HG02610 (cell line): ENCODE data around the gene HUNK.
"Not testable (repeated sequence)": the region's sequence is repeated elsewhere in the genome, so short reads cannot be mapped to it uniquely, and the experiment has no call there.

ENCODE experiments used
- ATAC-seq: cut with Tn5 transposase; IDR thresholded peaks from one replicate; pipeline ENCODE4 v1.9.1; 2021; ENCODE audit warnings: mild to moderate bottlenecking, moderate library complexity; ENCODE audit not compliant: unreplicated experiment

HUNK gene

DNA sequence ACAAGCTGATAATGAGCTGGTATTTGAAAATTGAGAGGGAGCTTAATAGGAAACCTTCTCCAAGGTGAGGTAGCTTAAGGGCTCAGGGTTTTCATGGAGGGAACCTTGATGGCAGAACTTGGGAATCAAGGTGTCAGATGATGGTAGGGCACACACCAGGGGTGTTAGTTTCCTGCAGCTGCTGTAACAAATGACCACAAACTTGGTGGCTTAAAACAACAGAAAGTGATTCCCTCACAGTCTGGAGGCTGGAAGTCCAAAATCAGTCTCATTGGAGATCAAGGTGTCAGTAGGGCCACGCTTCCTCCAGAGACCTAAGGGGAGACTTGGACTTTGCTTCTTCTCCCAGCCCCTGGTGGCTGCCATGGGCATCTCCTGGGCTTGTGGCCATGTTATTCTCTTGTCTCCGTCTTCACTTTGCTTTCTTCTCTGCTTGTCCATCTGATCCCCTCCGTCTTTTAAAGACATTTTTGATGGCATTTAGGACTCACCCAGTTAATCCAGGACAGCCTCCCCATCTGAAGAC lies 45.5 kb downstream of the HUNK start:
- ATAC-seq = no peak

DNA sequence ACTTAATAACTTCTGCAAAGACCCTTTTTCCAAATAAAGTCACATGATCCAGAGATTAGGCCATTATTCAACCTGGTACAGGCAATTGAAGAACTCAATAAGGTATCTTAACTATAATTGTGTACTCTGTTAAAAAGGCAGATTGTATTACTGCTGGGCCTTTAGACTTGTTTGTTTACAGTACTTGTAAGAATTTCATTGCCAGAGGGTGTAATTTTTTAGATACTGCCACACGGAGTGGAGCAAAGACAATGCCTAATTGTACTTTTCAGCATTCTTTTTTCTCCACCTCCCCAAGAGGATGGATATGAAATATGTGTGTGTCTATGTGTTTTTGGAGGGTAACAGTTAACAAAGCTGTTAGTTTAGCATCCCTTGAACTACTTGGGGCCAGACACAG lies 47.5 kb downstream of the HUNK start:
- no peak for ATAC-seq

DNA sequence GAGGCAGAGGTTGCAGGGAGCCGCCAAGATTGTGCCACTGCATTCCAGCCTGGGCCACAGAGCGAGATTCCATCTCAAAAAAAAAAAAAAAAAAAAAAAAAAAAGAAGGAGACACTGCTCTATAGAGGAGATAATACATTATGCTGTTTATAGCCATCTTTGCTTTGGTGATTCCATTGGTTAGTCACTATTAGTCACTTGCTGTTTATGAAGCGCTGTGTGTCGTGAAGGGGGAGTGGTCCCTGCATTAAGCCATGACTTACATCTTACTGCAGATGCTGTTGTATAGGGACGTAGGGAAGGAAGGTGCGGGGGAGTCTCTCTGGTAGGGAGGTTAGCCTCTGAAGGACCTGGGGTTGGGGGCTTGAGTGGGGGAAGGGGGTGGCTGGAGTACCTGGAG lies 48.3 kb downstream of the HUNK start:
- no peak for ATAC-seq

DNA sequence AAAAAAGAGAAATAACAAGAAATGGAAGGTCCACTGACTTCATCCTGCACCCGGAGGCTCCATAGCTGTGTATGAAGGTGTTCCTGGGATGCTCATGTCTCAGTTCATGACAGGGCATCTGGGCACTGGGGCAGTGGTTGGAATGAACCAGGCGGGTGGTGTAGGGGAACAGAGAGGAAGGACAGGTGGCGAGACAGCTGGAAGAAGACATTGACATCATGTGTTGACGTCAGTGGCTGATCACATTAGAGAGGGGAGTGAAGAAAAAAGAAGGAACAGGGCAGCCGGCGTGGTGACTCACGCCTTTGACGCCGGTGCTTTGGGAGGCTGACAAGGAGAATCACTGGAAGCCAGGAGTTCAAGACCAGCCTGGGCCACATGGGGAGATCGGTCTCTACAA lies 50.1 kb downstream of the HUNK start:
- ATAC-seq = no peak

DNA sequence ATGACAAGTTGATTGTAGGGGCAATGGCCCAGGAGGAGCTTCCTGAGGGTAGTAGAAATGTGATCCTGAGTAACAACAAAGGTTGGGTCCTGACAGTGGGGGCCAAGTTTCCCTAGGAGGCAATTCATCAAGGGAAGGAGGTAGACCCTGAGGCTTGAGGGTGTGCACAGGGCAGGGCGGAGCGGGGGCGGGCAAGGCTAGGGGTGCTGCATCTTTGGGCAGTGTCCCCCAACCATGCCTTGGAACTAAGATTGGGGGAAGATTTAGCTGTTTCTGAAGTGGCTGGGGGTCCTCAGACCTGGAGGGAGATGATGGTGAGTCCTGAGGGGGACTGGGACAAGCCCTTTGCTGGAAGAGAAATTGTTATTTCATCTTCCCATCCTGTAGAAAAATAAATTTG lies 50.9 kb downstream of the HUNK start:
- no peak for ATAC-seq

DNA sequence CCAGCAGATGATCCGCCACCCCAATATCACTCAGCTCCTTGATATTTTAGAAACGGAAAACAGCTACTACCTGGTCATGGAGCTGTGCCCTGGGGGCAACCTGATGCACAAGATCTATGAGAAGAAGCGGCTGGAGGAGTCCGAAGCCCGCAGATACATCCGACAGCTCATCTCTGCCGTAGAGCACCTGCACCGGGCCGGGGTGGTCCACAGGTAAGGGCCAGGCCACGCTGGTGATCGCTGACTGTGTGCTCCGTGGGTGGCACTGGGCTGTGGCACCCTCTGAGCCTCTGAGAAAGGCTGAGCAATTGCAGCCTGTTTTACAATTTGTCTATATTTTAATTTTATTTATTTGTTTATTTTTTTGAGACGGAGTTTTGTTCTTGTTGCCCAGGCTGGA lies 51.7 kb downstream of the HUNK start:
- ATAC-seq = no peak

DNA sequence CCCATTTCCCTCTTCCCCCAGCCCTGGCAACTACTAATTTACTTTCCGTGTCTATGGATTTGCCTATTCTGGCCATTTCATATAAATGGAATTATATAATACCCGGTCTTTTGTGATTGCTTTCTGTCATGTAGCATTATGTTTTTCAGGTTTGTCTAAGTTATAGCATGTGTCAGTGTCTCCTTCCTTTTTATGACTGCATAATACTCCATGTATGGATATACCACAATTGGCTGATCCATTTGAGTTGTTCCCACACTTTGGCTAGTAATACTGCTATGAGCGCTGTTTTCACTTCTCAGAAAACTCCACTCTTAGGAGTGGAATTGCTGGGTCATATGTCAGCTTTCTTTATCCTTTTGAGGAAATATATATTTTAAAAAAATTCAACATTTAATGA lies 53.7 kb downstream of the HUNK start:
- no peak for ATAC-seq

DNA sequence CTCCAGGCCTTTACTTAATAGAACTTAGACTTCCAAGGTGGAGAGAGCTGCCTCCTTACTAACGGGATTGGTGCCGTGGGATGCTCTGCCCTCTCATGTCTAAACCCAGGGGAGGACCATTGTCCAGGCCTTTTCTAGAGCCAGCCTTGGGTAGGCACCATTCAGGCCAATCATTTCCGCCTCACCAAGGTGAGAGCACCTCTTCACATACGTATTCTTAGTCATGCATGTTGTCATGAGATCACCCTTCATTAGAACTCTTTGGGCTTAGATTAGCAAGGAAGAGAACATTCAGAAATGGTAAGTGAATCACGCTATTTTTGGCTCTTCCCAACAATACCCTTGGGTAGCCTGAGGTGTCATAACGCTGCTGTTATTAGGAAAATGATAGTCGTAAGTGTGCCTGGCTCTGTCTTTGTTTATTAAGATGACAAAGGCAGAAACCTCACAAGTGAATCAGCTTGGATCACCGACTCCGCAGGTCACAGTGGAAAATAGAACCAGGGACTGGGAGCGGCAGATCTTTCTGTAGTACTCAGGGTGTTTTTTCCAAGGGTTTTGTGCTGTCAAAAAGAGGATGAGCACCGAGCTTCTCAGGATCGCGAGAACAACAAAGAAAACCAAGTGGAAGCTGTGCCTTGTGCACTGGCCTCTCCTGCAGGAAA lies 55.0 kb downstream of the HUNK start:
- no peak for ATAC-seq

DNA sequence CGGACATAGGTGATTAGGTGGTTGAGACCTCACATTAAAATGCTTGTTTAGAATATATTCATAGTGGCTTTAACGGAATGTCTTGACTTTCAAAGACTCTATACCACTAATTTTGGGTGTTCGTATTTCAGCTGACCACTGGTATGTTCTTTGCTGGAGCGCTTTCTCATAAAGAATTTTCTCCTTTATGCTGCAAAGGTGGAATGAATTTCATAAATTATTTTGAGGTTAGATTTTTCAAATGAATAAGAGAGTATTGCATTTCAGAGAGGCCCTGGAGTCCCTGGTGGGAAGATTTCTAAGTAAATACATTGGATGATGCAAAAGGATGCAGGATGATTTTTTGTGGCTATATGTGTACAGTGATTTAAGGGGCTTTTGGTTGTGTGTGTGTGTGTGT lies 55.8 kb downstream of the HUNK start:
- ATAC-seq = no peak

DNA sequence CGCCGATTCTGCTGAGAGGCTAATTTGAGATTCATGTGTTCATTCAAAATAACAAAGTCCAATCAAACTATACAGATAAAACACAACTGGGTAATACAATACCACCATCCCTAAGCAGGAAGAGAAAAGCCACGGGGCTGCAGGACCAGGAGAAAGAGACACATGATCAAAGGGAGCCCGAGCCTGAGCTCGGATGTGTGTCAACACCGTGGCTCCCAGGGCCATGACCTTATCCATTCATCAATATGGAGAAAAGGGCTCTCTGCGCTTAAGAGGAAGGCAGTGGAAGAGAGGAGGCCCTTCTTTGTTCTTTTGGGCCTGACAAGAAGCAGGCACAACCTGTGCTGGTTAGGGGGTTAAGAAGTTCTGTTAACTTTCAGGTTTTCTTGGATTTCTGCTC lies 56.7 kb downstream of the HUNK start:
- no peak for ATAC-seq

DNA sequence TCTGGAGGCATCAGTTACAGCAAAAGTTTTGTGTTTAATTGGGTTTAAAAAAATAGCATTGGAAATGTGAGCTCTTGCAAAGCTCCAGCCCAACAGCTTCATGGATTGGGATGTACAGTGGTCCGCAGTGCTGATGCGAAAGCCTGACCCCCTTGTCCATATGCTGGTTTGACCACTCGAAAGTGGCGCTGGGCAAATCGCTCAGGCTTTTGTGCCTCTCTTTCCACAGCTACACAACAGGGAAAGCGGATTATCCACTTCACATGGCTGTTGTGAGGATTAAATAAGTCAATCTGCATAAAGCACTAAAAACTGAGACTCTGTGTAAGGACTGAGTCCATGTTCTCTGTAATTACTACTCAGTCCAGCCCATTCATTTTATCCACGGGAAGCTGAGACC lies 57.2 kb downstream of the HUNK start:
- no peak for ATAC-seq

DNA sequence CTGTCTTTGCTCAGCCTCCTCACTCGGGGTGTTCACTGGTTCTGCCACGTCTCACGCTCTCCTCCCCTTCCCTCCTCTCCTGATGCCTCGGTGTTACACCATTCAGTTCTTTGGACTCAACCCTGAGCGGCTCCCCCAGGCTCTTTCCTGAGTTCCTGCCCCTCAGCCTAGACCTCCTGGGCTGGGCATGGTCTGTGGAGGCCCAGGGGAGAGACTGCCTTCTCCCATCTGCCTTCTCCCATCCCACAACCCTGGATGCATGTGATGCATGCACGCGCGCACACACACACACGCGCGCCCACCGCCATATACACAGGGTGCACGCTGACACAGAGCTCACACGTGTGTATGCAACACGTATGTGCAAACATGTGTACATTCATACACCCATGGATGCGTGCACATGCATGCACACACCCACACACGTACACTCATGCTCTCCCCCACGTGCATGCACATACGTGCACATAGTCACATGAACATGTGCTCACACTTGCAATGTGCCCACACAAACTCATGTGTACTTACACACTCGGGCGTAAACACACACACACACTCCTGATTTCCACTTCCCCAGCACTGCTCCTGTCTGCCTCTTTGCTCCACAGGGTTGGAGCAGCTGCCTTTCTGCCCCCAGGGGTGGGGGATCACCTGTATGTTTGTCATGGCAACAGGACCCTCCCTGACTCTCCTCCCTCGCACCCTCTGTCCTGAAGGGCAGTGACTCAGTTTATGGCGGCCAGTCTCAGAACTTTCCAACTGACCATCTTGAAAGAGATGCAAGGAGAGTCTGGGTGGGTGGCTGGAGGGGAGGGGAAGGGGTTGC lies 59.0 kb downstream of the HUNK start:
- no peak for ATAC-seq

DNA sequence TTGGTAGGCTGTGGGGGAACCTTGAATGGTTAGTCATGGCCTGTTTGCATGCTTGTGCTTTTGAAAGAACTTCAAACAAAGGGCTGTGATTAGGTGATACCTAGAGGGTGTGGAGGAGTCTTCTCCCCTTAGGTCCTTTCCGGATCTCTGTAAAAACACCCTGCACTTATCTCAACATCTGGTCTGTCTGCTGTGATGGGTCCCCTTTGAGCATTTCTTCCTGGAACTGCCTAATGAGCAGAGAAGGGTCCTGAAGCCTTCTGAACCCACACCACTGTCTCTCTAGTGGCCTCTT lies 59.6 kb downstream of the HUNK start:
- no peak for ATAC-seq

DNA sequence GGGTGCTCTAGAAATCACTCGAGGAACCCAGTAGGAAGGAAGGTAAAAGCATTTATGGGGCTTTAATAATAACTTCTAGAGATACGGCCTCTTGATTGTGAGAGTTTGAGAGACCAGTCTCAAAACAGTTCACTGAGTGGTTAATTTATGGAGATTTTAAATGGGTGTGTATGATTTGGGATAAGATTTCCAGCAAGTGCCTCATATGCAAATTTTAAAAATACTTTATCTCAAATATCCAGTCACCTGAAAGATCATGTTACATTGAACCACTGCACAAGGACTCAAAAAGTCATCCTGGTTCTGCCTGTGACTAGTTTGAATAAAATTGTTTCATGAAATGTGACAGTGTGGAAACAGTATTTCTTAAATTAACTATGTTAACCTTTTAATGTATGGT lies 64.5 kb downstream of the HUNK start:
- ATAC-seq = no peak

DNA sequence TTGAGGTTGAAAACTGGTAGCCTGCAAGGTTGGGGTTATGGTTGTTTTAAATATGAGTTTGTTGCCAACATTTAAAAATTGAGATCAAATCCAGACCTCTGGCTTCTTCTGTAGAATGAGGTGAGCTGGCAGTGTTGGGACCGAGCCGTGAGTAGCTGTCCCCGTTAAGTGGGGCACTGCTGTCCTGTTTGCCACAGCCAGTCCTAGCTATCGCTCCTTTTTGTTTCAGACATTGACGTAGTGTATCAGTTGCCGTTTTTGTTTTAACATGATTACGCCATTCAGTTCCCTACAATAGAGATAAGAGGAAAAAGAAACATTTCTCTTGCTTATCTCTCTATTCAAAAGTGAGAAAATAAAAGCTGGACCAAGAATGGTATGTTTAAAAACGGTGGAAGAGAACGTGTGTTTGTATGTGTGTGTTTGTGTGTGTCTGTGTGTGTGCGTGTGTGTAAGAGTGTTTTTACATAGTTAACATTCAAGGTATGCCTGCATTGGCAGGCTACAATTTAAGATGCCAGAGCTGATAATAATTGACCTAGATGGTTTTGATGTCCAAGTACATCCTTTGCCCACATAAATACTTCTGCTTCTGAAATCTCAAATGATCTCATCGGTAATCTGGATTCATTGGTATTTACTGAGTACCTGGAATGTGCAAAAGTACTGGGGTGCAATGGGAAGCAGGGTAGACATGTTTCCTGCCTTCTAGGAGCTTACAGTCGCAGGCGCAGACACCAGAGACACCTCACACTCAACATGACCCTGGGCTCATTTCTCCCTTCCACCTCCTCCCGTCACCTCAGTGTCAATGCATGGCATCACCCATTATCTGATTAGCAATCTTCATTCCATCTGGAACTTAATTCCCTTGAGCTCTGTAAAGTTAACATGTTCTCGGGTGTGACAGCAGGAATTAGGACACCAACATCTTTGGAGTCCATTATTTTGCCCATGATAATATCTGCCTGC lies 65.8 kb downstream of the HUNK start:
- no peak for ATAC-seq

DNA sequence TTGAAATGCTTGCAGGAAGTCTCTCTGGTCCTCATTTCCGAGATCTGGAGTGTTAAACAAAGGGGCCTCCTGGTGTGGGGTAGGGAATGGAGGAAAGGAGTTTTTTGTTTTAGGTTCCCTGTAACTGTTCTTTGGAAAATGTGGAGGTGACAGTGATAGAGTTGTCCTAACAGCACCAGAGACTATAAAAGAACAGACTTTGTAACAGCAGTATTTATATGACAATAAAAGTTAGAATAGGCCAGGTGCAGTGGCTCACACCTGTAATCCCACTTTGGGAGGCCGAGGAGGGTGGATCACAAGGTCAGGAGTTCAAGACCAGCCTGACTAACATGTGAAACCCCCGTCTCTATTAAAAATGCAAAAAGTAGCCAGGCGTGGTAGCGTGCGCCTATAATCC lies 68.9 kb downstream of the HUNK start:
- ATAC-seq = no peak

DNA sequence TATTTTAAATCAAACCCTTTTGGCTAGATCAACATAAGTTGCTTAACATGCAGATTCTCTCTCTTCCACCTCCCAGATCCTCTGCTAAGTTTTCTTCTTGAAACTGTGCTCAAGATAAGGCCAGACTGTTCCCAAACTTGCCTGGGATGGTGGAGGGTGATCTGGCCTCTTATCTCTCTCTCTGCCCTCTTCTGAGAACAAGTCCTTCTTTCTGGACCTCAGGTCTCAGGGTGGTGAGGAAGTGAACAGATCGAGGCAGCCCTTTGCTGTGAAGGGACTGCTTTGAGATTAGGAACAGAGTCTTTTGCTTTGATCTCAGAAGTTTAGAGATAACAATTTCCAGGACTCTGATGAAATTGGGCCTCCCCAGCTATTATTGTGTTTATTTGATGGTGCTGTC lies 70.7 kb downstream of the HUNK start:
- ATAC-seq = no peak

DNA sequence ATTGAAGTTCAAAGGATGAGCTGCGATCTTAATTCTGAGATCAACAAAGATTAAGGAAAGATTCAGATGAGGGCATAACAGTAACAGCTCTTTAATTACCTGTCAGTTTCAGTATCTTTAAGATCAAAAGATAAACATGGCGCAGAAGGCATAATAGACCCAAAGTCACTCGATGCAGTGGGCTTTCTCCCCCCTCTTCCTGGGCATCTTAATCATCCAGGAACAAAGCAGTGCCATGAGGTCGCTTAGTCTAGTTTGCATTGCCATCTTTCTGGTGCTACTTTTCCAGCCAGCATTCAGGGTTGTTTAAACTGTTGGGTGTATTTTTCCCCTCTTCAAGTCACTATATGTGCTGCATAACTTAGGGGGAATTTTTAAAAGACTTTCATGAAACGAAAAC lies 72.3 kb downstream of the HUNK start:
- no peak for ATAC-seq

DNA sequence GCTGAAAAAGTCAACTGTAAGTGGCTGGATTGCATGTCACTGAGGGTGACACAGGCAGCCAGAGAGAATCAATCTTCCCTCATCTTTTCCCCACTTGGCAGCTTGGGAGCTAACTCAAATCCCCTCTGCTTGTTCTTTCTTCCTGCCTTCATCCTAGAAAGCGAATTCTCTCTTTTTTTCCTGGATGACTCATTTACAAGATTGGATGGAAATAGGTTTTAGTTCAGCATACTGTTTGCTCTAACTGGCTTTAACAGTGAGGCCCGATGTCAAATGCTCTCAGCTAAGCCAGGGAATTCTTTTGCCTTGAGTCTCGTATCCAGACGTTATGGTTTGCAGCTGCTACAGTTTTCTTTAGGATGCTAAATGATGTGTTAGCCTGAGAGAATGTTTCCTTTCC lies 72.7 kb downstream of the HUNK start:
- no peak for ATAC-seq

DNA sequence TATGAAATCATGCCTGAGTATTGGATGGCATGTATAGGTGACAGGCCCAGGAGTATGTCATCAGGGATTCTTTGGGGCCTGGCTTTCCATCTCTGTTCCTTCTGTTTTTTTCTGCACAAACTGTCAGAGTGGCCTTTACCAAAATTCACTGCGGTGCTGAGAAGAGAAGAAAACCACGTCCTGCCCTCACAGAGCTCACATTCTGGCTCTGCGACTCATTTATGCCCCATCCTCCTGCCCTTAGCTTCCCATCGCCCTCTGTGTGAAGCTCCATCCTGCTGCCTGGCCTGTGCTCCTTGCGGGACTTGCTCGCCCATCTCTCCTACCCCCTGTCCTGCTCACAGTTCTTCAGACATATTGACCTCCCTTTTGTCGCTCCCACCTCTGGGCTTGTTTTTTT lies 73.4 kb downstream of the HUNK start:
- ATAC-seq = no peak

DNA sequence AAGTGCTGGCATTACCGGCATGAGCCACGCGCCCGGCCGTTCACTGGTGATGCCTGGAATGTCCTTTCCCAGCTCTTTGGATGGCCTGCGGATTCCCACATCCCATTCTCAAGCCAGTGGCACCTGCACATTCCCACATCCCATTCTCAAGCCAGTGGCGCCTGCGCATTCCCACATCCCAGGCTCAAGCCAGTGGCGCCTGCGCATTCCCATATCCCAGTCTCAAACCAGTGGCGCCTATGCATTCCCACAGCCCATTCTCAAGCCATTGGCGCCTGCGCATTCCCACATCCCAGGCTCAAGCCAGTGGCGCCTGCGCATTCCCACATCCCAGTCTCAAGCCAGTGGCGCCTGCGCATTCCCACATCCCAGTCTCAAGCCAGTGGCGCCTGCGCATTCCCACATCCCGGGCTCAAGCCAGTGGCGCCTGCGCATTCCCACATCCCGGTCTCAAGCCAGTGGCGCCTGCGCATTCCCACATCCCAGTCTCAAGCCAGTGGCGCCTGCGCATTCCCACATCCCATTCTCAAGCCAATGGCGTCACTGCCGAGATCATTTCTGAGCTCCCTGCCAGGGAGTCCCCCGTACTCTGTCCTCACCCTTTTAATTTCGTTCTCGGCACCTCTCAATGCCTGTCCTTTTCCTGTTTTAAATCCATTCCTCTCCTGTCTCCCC lies 74.2 kb downstream of the HUNK start:
- ATAC-seq = not testable (repeated sequence)
